ENCODE results near the gene PYGM.

The PYGM gene

DNA sequence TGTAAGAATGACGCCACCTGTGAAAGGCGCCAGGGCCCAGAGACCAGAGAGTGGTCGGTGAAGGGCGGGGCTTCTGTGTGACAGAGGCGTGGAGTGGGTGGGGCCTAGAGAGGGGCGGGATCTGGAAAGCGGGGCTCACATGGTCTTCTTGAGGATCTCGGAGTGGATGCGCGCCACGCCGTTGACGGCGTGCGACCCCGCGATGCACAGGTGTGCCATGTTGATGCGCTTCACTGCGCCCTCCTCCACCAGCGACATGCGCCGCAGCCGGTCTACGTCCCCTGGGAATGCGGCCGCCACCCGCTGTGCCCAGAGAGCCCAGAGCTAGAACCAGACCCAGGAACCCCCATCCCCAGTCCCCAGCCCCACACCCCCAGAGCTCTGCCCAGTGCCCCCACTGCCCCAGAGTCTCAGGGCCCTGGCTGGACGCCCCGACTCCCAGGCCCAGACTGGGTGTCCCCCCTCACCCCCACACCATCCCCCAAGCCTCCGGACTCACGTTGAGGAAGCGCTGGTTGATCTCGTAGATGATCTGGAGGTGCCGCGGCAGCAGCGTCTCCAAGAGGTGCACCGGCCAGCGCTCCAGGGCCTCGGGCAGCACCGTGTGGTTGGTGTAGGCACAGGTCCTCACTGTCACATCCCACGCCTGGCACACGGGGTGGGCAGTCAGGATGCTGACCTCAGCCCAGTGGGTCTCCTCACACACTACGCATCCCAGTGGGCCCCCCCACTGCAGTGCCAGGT, 6.2 kb downstream of the PYGM start:
- DNase-seq = no peak

DNA sequence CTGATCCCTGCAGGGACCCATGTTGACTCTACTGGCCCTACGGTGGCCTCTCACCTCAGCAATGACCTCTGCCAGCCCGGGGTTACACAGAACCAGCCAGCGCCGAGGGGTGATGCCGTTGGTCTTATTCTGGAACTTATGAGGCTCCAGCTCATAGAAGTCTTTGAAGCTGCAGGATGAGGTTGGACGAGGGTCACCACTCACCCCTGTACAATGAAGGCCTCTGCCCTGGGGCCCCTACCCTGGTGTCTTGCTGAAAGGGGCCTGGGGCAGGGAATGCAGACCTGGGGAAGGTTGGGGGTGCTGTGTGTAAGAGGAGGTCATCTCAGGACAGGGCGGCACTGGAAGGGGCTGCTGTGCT, 6.8 kb downstream of the PYGM start:
- DNase-seq = no peak

DNA sequence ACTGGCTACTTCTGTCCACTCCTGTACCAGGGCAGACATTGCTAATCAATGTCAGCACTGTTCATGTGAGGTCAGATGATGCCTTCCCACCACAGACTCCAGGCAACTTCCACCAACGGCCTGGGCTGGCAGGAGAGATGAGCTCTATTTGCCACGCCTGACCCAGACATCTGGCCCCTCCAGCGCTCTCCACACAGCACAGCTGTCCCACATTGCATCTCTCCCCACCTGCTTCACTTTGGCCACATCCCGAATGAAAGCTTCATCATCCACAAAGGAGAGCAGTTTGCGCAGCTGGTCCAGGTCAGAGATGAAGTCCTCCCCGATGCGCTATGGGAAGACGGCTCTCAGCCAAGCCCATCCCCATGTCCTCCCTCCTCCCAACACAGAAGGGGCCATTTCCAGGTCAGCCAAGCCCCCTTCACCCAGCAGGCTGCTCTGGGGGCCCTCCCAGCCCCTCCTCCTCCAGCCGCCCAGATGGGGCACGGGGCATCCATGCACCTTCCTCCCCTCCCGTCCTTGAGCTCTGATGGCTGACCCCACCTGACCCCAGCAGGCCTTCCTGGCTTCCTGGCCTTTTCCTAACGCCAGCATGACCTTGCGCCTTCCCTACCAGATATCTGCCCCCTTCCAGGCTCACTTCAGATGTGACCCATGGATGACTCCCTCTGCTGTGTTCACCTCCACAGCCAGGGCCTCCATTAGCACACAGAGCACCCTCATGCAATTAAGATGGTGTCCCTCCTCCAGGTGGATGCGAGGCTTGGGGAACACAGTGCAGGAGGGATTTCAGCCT, 7.4 kb downstream of the PYGM start:
- no peak for DNase-seq

- DNase-seq = no peak
These were observed 8.2 kb downstream of the PYGM start for GRCh38 chr11:64751580-64751979.

DNA sequence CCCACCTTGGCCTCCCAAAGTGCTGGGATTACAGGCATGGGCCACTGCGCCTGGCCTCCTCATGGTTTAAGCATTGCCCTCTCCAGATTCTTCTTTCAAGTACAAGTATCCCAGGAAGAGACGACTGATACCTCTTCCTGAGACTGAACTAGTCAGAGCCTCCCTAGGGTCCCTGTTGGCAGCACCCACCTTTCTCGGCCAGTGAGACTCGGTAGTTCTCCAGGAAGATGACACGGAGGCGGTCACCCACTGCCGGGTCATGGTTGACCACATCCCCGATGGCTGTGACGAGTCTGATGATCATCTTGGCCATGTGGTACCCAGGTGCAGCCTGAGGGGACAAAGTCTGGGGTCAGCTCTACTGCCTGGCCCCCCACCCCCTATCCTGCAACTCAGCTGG, 8.6 kb downstream of the PYGM start:
- DNase-seq = no peak

GRCh38 chr11:64750361-64751054, 9.3 kb downstream of the PYGM start:
- peak in 3 of 6 experiments; percentile 22 to 46 (median 44) for DNase-seq

GRCh38 chr11:64747961-64748665, 11.7 kb downstream of the PYGM start:
- DNase-seq = no peak

GRCh38 chr11:64746486-64746885, 13.3 kb downstream of the PYGM start:
- DNase-seq = no peak

DNA sequence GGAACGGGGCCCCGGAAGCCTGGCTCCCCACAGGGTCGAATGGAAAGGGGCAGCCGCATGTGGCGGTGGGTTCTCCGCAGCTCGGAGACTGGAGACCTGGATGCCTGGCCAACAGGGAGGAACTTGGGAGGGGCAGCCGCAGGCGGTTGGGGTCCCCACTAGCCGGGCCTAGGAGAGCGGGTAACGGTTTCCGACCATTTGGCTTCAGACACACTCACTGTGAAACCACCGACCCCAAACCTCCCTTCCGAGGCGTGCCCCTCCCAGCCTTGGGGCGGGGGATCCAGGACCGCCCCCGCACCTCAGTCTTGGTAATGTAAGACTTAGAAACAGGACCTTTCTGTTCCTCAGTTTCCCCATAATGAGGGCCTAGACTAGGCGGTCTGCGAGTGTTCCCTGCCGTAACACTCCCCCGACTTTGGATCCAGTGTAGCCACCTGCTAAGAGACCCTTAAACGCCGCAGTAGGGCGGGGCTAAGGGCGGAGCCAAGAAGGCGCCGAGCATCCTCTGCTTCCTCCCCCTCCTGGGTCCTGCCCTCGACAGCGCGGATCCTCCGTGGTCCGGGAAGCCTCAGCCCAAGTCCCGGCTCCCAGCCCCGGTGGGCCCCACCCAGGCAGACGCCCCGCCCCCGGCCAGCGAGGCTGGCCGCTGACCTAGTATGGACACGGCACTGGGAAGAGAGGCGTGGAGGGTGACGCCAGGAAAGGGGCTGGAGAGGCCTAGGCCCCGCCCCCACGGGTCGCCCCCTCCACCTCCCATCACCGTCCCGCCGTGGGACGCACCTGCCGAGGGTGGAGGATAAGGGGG, 14.0 kb downstream of the PYGM start:
- peak; percentile 68 to 93 (median 82) for DNase-seq

- peak; percentile 71 to 96 (median 90) for DNase-seq
These were observed 14.6 kb downstream of the PYGM start for GRCh38 chr11:64745189-64745520.

DNA sequence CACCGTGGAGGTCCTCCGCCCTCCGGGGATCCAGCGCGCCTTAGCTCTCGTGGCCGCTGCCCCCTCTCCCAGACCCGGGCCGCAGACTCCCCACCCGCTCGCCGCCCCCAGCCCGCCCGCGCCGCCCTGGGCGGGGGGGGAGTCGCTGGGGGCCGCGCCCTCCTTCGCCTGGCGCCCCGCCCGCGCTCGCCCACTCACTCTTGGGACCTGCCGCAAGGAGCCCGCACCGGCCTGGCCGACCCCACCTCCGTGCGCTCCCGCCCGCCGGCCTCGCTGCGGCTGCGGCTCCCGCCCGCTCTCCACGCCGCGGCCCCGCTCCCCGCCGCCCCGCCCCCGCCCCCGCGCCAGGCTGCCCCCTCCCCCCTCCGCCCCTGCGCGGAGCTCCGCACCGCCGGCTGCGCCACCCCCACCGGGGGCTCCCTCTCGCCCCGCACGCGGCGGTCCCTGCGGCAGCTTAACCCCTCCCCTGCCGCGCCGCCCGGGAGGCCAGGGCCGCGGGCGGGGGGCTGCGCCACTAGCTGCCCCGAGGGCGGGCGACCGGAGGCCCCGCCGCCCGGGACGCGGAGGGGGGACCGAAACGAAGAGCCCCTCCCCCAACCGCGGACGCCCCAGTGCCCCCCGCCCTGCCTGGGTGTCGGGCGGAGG, 15.1 kb downstream of the PYGM start:
- peak in 4 of 6 experiments; percentile 44 to 75 (median 66) for DNase-seq

GRCh38 chr11:64743591-64744543, 15.9 kb downstream of the PYGM start, which contains the start of gene RASGRP2:
TSS of gene RASGRP2 (minus strand) at chr11:64744142. CDS start at chr11:64742866, 1,276 bp downstream.
- peak; percentile 78 to 96 (median 90) for DNase-seq

DNA sequence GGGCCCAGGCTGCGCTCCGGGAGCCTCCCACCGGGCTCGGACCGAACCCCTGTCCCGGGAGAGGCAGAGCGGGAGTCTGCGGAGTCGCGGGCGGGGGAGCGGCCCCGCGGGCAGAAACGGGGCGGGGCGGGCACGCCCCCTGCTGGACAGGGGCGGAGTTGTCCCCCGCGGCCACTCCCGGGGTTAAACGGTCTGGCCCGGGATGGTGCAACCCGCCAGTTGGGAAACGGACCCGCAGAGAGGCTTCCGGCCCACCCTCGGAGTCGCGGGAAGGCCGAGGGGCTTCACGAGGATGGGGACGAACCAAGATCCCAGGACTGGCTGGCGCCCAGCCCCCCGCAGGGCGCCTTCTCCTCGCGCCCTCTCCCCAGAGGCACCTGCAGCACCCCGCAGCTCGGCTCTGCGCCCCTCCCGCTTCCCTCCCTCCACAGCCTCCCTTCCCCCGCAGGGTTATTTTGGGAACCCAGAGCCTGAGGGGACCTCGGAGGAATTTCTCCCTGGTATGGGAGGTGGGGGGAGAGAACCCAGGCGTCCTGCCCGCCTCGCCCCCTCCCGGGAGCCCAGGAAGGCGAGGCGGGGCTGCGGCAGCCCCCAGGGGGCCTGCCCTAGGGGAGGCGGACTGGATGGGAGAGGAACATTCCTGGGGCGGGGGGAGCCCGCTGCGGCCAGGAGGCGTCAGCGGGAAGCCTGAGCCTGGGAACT, 16.7 kb downstream of the PYGM start:
- peak; percentile 59 to 89 (median 72) for DNase-seq

DNA sequence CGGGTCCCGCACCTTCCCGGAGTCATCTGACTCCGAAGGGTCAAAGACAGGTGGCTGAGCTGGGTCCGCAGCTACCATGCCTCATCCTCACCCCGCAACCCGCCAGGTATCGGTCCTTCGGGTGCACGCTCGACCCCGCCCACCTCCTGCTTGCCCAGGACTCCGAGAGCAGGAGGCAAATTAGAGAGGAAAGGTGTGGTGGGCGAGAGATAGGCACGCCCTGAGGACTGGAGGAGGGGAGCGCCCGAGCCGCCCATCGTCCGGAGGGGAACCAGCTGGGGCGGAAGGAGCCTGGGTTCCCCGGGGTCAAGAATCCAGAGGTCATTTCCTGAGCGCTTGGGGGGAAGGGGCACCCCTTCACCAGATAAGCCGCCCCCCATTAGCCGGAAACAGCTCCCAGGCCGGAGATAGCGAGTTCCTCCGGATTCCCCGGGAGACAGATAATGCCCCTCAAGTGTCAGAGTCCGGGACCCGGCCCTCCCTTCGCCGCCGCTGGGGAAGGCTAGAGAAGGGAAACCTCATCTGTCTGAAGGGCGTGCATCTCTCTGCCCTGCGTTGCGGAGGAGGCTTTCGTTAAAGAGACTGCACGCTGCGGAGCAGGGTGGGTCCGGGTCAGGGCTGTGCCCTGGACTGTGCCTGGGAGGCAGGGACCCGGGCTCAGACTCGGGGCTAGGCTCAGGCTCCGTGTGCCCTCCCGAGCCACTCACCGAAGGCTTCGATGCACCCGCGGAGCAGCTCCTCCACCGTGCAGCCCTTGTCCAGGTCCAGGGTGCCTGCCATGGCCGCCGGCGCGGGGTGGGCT, 17.5 kb downstream of the PYGM start:
- no peak for DNase-seq

- DNase-seq = no peak
These were observed 18.2 kb downstream of the PYGM start for GRCh38 chr11:64741375-64742086.

GRCh38 chr11:64739871-64740270, 19.9 kb downstream of the PYGM start:
- no peak for DNase-seq

GRCh38 chr11:64736654-64737053, 23.1 kb downstream of the PYGM start:
- DNase-seq = no peak

- no peak for DNase-seq
These were observed 24.0 kb downstream of the PYGM start for GRCh38 chr11:64735725-64736259.

Data from stimulated activated naive CD4-positive, alpha-beta T cell (primary cell).